DND-41 (cell line): ENCODE measurements around the gene TBC1D22A.

Experiments
- CTCF ChIP-seq: IDR thresholded peaks from 2 replicates; pipeline ENCODE4 v1.5.1; 2012; ENCODE audit warnings: borderline replicate concordance, low read length, moderate library complexity, mild to moderate bottlenecking; ENCODE audit not compliant: poor library complexity, severe bottlenecking; ENCODE audit errors: extremely low read depth
- EZH2 ChIP-seq: IDR thresholded peaks from 3 replicates; pipeline ENCODE4 v1.6.1; 2012; ENCODE audit warnings: borderline replicate concordance, low read depth, mild to moderate bottlenecking, moderate library complexity, low read length, inconsistent platforms; ENCODE audit not compliant: severe bottlenecking

GRCh38 chr22:47135338-47135737 lies 372.9 kb downstream of the TBC1D22A start:
- no peak for TF ChIP-seq CTCF
- TF ChIP-seq EZH2: no peak
